Effector memory CD8-positive, alpha-beta T cell (primary cell): ENCODE results near the gene DISC1.

Experiments used
- ATAC-seq: fragments of 150-1000 bp; cut with Tn5 transposase; replicated peaks from 2 replicates; pipeline ENCODE4 v1.10.0; 2021; ENCODE audit warnings: mild to moderate bottlenecking, moderate library complexity
- DNase-seq, 3 experiments: peaks; one replicate each; pipeline ENCODE4 v3.0.0; 2021
- H3K27ac Mint-ChIP-seq, 2 donors: one replicate each; pipeline ENCODE4 v1.8.0; 2022; ENCODE audit warnings: mild to moderate bottlenecking in 2 of 2, mixed read lengths in 2 of 2, moderate library complexity in 2 of 2
- H3K27me3 Mint-ChIP-seq, 2 donors: one replicate each; pipeline ENCODE4 v1.8.0; 2022; ENCODE audit warnings: mixed read lengths in 2 of 2
- H3K36me3 Mint-ChIP-seq: one replicate; pipeline ENCODE4 v1.8.0; 2022; ENCODE audit warnings: mild to moderate bottlenecking, moderate library complexity, mixed read lengths; ENCODE audit not compliant: insufficient read depth
- H3K4me1 Mint-ChIP-seq, 2 donors: one replicate each; pipeline ENCODE4 v1.8.0; 2022; ENCODE audit warnings: low read depth in 2 of 2, mixed read lengths in 2 of 2
- H3K4me3 Mint-ChIP-seq, 2 donors: one replicate each; pipeline ENCODE4 v1.8.0; 2022; ENCODE audit warnings: mild to moderate bottlenecking in 2 of 2, mixed read lengths in 2 of 2, moderate library complexity in 2 of 2
- H3K9me3 Mint-ChIP-seq, 2 donors: one replicate each; pipeline ENCODE4 v1.8.0; 2022; ENCODE audit warnings: mixed read lengths in 2 of 2

The DISC1 gene

DNA sequence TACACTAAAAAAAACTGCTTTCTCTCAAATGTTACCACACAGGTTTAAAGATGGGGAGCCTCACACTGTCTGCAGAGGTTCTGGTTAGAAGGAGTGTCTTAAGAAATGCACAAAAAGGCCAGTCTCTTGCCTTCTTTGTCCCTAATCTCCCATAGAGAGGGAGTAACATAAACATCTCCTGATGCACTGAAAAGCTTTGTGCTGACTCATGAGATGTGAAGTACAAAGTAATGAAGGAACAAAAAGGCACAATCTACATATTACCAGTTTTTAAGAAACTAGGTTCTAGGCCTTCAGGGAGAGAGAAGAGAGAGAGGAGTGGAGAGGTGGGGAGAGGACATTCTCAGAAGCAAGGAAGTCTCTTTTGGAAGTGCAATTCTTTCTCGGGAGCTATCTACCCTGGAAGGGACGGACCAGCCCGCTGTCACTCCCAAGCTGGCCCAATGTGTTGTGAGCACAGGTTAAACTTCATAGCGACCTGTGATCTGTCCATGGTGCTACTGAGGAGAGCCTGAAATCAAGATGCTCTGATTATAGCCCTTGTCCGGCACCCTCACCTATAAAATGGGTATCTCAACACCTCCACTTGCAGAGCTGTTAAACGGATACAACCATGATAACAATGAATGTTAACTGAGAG is 458.1 kb downstream of the DISC1 start:
- no peaks in the 10 kb centered on the region for H3K9me3 Mint-ChIP-seq
- H3K27me3 Mint-ChIP-seq = peaks cover 5 to 6% of the 10 kb centered on the region in 2 donors
- H3K4me1 Mint-ChIP-seq = no peaks in the 10 kb centered on the region
- H3K27ac Mint-ChIP-seq = no peak overlapping the region
- DNase-seq = no peak
- ATAC-seq = no peak
- H3K4me3 Mint-ChIP-seq = no peak overlapping the region
- no peaks in the 10 kb centered on the region for H3K36me3 Mint-ChIP-seq

DNA sequence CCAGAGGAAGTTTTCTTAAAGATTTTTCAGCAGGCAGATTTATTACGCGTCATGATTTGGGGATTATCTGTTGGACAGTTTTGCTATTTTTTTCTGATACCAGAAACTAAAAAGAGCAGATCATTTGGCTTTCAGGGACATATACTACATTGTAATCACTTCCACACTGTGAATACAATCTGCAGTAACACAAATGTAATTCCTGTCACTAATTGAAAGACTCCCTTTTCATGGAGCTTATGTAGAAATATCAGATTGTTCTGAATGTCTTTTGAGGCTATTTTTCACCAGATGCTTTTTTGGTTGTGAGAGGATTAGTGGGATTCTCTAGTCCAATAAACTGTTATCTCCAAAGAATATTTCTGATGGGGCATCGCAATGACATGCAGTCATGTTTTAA is 464.2 kb downstream of the DISC1 start:
- no peak for DNase-seq
- no peaks in the 10 kb centered on the region for H3K4me1 Mint-ChIP-seq
- H3K27me3 Mint-ChIP-seq = peaks cover 0 to 7% of the 10 kb centered on the region in 2 donors
- H3K9me3 Mint-ChIP-seq = no peaks in the 10 kb centered on the region
- no peaks in the 10 kb centered on the region for H3K36me3 Mint-ChIP-seq
- ATAC-seq = no peak
- H3K4me3 Mint-ChIP-seq = no peak overlapping the region
- no peak overlapping the region for H3K27ac Mint-ChIP-seq
